GM21447 (cell line): Measurements from ENCODE around the gene SLC25A1.

Source experiments
- ATAC-seq: cut with Tn5 transposase; IDR thresholded peaks from one replicate; pipeline ENCODE4 v1.9.1; 2021; ENCODE audit not compliant: unreplicated experiment

The SLC25A1 gene

GRCh38 chr22:19139974-19140373 lies 38.6 kb downstream of the SLC25A1 start:
- no peak for ATAC-seq

GRCh38 chr22:19139001-19139356 lies 39.6 kb downstream of the SLC25A1 start:
- ATAC-seq, result no peak

DNA sequence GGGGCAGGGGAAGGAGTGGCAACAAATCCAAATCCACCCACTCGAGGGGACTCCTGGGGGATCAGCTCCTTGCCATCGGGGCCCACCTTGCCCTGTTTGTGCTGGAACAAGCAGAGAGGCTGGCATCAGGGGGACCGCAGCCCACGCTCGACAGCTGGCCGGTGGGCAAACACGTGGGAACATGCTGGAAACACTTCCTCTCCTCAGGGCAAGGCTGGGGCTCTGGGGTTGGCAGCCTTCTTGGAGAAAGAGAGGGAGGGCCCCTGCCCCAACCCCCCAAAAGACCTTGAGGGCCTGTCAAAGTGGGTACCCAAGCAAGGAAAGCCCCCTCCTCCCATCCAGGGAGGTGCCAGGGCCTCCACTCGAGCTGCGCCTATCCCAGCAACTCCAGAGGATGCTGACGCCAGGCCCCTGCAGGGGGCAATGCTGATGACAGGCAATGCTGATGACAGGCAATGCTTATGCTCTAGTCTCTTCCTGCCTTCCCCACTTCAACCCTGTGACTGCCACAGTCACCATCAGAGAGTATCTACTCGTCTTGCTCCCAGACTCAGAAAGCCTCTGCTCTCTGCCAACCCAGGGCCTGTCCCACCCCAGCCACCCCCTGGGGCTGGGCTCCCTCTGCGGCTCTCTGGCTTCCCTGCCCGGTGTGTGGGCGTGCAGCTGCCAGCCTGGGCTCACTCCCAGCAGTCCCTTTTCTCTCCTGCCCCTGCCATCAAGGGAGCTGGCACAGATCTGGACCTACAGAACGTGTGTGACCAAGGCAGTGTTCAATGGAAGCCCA lies 40.1 kb downstream of the SLC25A1 start:
- no peak for ATAC-seq

GRCh38 chr22:19137384-19138216 lies 40.9 kb downstream of the SLC25A1 start:
- ATAC-seq, result no peak

DNA sequence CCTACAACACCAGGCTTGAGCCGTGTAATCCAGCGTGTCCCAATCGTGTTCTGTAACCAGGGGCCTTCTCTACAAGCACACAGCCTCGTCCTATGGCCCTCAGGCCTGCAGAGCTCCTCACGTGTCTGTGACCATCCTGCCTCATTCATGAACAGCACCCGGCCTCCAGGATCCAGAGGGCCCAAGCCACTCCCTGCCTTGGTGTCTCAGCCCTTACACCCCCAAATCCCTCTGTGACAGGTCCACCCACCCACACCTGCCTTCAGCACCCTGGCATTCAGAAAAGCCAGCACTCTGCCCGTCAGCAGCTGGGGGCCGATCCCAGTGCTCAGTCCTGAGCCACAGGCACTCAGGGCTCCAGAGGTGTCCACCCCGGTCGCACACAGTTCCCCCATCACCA lies 41.6 kb downstream of the SLC25A1 start:
- ATAC-seq, result no peak

- no peak for ATAC-seq
These were observed 43.7 kb downstream of the SLC25A1 start for GRCh38 chr22:19134874-19135273.

- ATAC-seq, result no peak
These were observed 44.2 kb downstream of the SLC25A1 start for GRCh38 chr22:19134176-19134831.

DNA sequence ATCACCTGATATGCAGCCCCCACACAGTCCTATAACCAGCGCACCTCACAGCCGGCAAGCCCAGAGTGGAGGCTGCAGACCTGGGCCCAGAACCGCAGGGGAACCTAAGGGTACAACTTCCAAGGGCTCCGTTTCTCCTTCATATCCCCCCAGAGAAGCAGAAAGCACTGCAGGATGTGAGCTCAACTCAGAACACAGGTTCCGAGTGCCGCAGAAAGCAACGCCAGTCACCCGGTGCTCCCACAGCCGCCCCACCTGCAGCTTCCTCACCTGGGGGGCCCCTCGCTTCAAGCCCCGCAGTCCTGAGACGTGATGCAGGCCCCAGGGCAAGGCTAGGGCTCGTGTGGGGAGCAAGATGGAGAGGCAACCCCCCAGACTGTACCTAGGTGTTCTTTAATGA lies 45.0 kb downstream of the SLC25A1 start:
- no peak for ATAC-seq

GRCh38 chr22:19132693-19133400 lies 45.7 kb downstream of the SLC25A1 start:
- no peak for ATAC-seq

DNA sequence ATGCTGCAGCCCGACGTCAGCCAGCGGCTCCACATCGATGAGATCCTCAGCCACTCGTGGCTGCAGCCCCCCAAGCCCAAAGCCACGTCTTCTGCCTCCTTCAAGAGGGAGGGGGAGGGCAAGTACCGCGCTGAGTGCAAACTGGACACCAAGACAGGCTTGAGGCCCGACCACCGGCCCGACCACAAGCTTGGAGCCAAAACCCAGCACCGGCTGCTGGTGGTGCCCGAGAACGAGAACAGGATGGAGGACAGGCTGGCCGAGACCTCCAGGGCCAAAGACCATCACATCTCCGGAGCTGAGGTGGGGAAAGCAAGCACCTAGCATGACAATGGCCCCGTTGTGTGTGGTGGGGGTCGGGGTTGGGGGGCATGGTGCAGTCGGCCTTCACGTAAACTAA lies 46.4 kb downstream of the SLC25A1 start:
- ATAC-seq, result no peak

GRCh38 chr22:19131685-19132015 lies 46.9 kb downstream of the SLC25A1 start:
- no peak for ATAC-seq

- no peak for ATAC-seq
These were observed 47.4 kb downstream of the SLC25A1 start, which contains the start of gene TSSK2 for GRCh38 chr22:19130959-19131684. TSS of gene TSSK2 (plus strand) at chr22:19131308. CDS start at chr22:19131400, 92 bp downstream.

GRCh38 chr22:19129871-19130270 lies 48.7 kb downstream of the SLC25A1 start:
- no peak for ATAC-seq

GRCh38 chr22:19128946-19129727 lies 49.4 kb downstream of the SLC25A1 start:
- no peak for ATAC-seq

DNA sequence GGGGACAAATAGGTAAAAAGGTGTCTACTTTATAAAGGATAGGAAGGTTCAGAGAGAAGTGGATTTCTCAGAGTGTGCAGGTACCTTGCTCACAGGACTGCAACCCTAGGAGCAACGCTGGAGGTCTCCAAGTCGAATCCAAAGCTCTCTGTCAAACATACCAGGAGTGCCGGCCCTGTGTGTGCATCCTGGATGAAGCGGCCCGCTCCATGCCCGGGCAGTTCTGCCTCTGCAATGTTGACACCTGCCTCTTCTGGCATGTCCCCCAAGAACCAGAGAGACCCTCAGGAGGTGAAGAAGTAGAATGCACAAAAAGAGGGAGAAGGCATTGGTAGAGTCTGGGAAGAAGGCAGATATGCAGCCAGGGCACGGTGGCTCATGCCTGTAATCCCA lies 50.5 kb downstream of the SLC25A1 start:
- no peak for ATAC-seq

- ATAC-seq, result no peak
These were observed 51.1 kb downstream of the SLC25A1 start for GRCh38 chr22:19127329-19128008.

DNA sequence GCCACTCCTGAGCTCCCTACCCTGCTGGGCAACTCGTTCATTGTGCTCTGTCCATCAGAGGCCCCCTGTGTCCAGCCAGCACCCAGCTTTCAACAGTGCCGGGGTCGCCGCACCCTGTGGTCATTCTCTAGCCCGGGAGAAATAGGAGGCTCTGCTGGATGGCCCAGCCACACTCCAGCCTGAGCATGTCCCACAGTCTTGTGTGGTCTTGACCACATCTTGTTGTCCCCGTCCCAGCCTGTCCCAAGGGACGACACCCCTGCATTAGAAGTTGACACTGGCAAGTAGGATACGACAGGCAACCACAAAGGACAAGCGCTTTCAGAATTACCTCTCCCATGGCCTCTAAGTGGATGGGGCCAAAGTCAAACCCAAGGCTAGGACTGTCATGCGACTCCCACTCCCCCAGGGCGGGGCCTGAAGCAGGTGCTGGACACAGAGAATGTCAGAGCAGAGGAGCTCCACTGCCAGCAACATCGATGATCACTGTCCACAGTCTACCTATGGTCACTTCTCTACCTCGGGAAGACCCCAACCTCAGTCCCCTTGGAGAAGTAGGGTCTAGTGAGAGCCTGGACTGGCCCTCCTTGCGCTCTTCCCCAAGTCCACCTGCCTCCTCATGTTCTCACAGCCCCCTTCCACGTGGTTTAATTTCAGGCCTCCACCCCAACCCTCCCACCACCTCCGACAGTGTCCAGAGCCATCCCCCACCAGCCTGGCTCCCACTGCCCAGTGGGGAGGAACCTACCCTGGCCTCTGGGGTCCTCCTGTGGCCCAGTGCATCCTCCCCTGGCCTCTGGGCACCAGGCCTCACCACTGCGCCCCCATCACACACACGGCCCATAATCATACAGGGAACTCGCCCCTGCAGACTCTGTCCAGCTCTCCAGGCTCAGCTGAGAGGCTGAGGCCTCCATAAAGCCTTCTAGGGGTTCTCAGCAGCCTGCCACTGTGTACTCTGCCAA lies 51.9 kb downstream of the SLC25A1 start:
- ATAC-seq, result no peak
